HepG2 (cell line): Measurements from ENCODE around the gene FCHO1. TPM values are rescaled to one million over a fixed set of nuclear protein-coding genes. Genes with fewer than 3 reads are reported as not detected.

ENCODE experiments used
- CBX2 ChIP-seq, 2 experiments: fragments of 200-600 bp in 1 of 2; sonication (generic); formaldehyde crosslinking in 1 of 2; IDR thresholded peaks; 2 replicates each; pipeline versions ENCODE4 v1.7.0 to v1.8.1; 2018 to 2022; ENCODE audit warnings: low read depth in 2 of 2, low read length in 1 of 2, mild to moderate bottlenecking in 1 of 2, missing genetic modification reagents in 1 of 2
- FLYWCH1 ChIP-seq: sonication (generic); formaldehyde crosslinking; IDR thresholded peaks from 2 replicates; pipeline ENCODE4 v1.8.1; 2023; ENCODE audit warnings: mild to moderate bottlenecking, missing genetic modification reagents
- MBNL3 ChIP-seq: fragments of 250-450 bp; sonication (Bioruptor Pico); conservative IDR thresholded peaks from 2 replicates; pipeline ENCODE4 v1.8.0; 2022; ENCODE audit warnings: mild to moderate bottlenecking, inconsistent platforms
- NR1H2 ChIP-seq: sonication (generic); formaldehyde crosslinking; IDR thresholded peaks from 2 replicates; pipeline ENCODE4 v1.8.1; 2022; ENCODE audit warnings: low read depth, missing genetic modification reagents, borderline replicate concordance
- PAWR ChIP-seq: sonication (generic); formaldehyde crosslinking; IDR thresholded peaks from 2 replicates; pipeline ENCODE4 v1.4.0; 2020; ENCODE audit warnings: missing genetic modification reagents, mild to moderate bottlenecking, borderline replicate concordance
- PHF20 ChIP-seq: sonication (generic); formaldehyde crosslinking; IDR thresholded peaks from 2 replicates; pipeline ENCODE4 v1.5.0; 2020; ENCODE audit warnings: mild to moderate bottlenecking, missing genetic modification reagents
- POLR2AphosphoS5 ChIP-seq: IDR thresholded peaks from 2 replicates; pipeline ENCODE4 v1.6.1; 2012; ENCODE audit warnings: low read depth, low read length
- REXO4 ChIP-seq: sonication (generic); formaldehyde crosslinking; IDR thresholded peaks from 2 replicates; pipeline ENCODE4 v1.8.0; 2022; ENCODE audit warnings: missing genetic modification reagents, mild to moderate bottlenecking, borderline replicate concordance
- SRSF9 ChIP-seq: fragments of 200-400 bp; formaldehyde crosslinking; IDR thresholded peaks from 2 replicates; pipeline ENCODE4 v1.6.1; 2018; ENCODE audit warnings: borderline replicate concordance, mild to moderate bottlenecking, low read depth, low read length; ENCODE audit not compliant: insufficient read depth, poor library complexity, severe bottlenecking
- STAG1 ChIP-seq: sonication (generic); formaldehyde crosslinking; IDR thresholded peaks from 2 replicates; pipeline ENCODE4 v1.4.0; 2020; ENCODE audit warnings: missing genetic modification reagents
- TSC22D2 ChIP-seq: sonication (generic); formaldehyde crosslinking; IDR thresholded peaks from 2 replicates; pipeline ENCODE4 v1.5.1; 2020; ENCODE audit warnings: missing genetic modification reagents, mild to moderate bottlenecking, borderline replicate concordance
- ZNF10 ChIP-seq: sonication (generic); formaldehyde crosslinking; IDR thresholded peaks from 2 replicates; pipeline ENCODE4 v1.4.0; 2020; ENCODE audit warnings: mild to moderate bottlenecking, low read depth, missing genetic modification reagents, borderline replicate concordance
- ZNF224 ChIP-seq: sonication (generic); formaldehyde crosslinking; IDR thresholded peaks from 2 replicates; pipeline ENCODE4 v1.5.0; 2020; ENCODE audit warnings: mild to moderate bottlenecking, missing genetic modification reagents
- ZNF354B ChIP-seq: sonication (generic); formaldehyde crosslinking; IDR thresholded peaks from 2 replicates; pipeline ENCODE4 v1.8.0; 2022; ENCODE audit warnings: mild to moderate bottlenecking, missing genetic modification reagents
- ZNF577 ChIP-seq: sonication (generic); formaldehyde crosslinking; IDR thresholded peaks from 2 replicates; pipeline ENCODE4 v1.4.0; 2020; ENCODE audit warnings: mild to moderate bottlenecking, low read depth, missing genetic modification reagents, borderline replicate concordance
- ZNF598 ChIP-seq: sonication (generic); formaldehyde crosslinking; IDR thresholded peaks from 2 replicates; pipeline ENCODE4 v1.5.1; 2020; ENCODE audit warnings: mild to moderate bottlenecking, missing genetic modification reagents, borderline replicate concordance
- ZNF644 ChIP-seq: IDR thresholded peaks from 2 replicates; pipeline ENCODE4 v1.6.1; 2016; ENCODE audit warnings: low read depth
- ZNF883 ChIP-seq: sonication (generic); formaldehyde crosslinking; IDR thresholded peaks from 2 replicates; pipeline ENCODE4 v1.5.1; 2020; ENCODE audit warnings: mild to moderate bottlenecking, missing genetic modification reagents; ENCODE audit errors: not compliant biosample characterization
- polyA plus RNA-seq, 8 experiments: library from polyadenylated mRNA; depleted of rRNA in 3 of 8; stranded (reverse) in 7 of 8; unstranded in 1 of 8; fragments of >200 nt; fragmentation: Illumina TruSeq in 4 of 8; extraction: Trizol in 4 of 8; gene quantifications; 2 replicates each; pipeline versions ENCODE4 v1.2.1 to v1.2.3, GENCODE V29; 2011 to 2016; ENCODE audit warnings: low read depth in 4 of 8, missing spikeins in 1 of 8, mixed read lengths in 1 of 8; ENCODE audit not compliant: insufficient read depth in 1 of 8
- total RNA-seq, 5 experiments: library from RNA; depleted of rRNA; stranded (reverse); fragments of >200 nt; fragmentation: Illumina TruSeq; extraction: Trizol; gene quantifications; 2 replicates each; pipeline ENCODE4 v1.2.3, GENCODE V29; 2016; ENCODE audit warnings: low read depth in 1 of 5
- TF ChIP-seq, protein P1 (sequence below), 2 experiments: IDR thresholded peaks; 2 replicates each; pipeline ENCODE4 v1.6.1; 2011 to 2012; ENCODE audit warnings: low read length in 2 of 2, borderline replicate concordance in 1 of 2, low read depth in 1 of 2, mild to moderate bottlenecking in 1 of 2, moderate library complexity in 1 of 2
- TF ChIP-seq, protein P2 (sequence below): sonication (generic); formaldehyde crosslinking; IDR thresholded peaks from 2 replicates; pipeline ENCODE4 v1.4.0; 2020; ENCODE audit warnings: low read depth, mild to moderate bottlenecking, missing genetic modification reagents
- TF ChIP-seq, protein P3 (sequence below): sonication (generic); formaldehyde crosslinking; IDR thresholded peaks from 2 replicates; pipeline ENCODE4 v1.8.0; 2022; ENCODE audit warnings: mild to moderate bottlenecking, missing genetic modification reagents

The FCHO1 gene
- total and polyA plus RNA-seq, 2 of the 13 experiments (the other 11 are each of a cell fraction or from before 2014, with no cell fraction given), result 1.3 to 3.1 TPM

DNA sequence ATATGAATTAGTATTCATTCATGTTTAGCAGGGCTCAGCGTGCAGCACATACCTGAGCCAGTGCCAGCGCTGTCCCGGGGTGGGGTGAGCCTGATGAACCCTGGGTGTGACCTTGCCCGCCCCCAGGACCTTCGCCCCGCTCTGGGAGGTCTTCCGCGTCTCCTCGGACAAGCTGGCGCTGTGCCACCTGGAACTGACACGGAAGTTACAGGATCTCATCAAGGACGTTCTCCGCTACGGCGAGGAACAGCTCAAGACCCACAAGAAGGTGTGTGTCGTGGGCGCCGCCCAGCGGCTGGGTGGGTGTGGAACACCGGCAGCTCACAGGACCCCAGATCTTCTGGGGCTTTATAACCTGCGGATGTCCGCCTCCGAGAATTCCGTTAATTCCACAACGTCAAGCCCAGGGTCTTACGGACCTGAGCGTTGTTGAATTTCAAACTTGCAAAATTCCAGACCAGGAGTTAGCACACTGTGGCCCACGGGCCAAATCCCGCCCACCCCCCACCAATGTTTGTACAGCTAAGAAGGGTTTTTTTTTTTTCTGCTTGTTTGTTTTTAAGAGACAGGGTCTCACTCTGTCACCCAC lies 15.4 kb downstream of the FCHO1 start (continued):
- TF ChIP-seq, protein P1, sequence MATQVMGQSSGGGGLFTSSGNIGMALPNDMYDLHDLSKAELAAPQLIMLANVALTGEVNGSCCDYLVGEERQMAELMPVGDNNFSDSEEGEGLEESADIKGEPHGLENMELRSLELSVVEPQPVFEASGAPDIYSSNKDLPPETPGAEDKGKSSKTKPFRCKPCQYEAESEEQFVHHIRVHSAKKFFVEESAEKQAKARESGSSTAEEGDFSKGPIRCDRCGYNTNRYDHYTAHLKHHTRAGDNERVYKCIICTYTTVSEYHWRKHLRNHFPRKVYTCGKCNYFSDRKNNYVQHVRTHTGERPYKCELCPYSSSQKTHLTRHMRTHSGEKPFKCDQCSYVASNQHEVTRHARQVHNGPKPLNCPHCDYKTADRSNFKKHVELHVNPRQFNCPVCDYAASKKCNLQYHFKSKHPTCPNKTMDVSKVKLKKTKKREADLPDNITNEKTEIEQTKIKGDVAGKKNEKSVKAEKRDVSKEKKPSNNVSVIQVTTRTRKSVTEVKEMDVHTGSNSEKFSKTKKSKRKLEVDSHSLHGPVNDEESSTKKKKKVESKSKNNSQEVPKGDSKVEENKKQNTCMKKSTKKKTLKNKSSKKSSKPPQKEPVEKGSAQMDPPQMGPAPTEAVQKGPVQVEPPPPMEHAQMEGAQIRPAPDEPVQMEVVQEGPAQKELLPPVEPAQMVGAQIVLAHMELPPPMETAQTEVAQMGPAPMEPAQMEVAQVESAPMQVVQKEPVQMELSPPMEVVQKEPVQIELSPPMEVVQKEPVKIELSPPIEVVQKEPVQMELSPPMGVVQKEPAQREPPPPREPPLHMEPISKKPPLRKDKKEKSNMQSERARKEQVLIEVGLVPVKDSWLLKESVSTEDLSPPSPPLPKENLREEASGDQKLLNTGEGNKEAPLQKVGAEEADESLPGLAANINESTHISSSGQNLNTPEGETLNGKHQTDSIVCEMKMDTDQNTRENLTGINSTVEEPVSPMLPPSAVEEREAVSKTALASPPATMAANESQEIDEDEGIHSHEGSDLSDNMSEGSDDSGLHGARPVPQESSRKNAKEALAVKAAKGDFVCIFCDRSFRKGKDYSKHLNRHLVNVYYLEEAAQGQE (IDR thresholded peaks at IDR 0.05; ENCODE audit: borderline replicate concordance in 1 of 2, low read depth in 1 of 2, low read length in 2 of 2), result no peak
- TF ChIP-seq PHF20 (CRISPR knock-in tag), result no peak
- TF ChIP-seq, protein P2, sequence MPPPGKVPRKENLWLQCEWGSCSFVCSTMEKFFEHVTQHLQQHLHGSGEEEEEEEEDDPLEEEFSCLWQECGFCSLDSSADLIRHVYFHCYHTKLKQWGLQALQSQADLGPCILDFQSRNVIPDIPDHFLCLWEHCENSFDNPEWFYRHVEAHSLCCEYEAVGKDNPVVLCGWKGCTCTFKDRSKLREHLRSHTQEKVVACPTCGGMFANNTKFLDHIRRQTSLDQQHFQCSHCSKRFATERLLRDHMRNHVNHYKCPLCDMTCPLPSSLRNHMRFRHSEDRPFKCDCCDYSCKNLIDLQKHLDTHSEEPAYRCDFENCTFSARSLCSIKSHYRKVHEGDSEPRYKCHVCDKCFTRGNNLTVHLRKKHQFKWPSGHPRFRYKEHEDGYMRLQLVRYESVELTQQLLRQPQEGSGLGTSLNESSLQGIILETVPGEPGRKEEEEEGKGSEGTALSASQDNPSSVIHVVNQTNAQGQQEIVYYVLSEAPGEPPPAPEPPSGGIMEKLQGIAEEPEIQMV (CRISPR knock-in tag), result no peak
- TF ChIP-seq ZNF10, result no peak
- no peak for TF ChIP-seq REXO4 (CRISPR knock-in tag)
- TF ChIP-seq MBNL3, result no peak
- TF ChIP-seq TSC22D2, result no peak
- peak; percentile 40 for TF ChIP-seq ZNF883 (CRISPR knock-in tag)
- TF ChIP-seq STAG1 (CRISPR knock-in tag), result peak; percentile 93
- TF ChIP-seq FLYWCH1 (CRISPR knock-in tag), result no peak
- TF ChIP-seq, protein P3, sequence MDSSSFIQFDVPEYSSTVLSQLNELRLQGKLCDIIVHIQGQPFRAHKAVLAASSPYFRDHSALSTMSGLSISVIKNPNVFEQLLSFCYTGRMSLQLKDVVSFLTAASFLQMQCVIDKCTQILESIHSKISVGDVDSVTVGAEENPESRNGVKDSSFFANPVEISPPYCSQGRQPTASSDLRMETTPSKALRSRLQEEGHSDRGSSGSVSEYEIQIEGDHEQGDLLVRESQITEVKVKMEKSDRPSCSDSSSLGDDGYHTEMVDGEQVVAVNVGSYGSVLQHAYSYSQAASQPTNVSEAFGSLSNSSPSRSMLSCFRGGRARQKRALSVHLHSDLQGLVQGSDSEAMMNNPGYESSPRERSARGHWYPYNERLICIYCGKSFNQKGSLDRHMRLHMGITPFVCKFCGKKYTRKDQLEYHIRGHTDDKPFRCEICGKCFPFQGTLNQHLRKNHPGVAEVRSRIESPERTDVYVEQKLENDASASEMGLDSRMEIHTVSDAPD (CRISPR knock-in tag), result 0 out of 2 replicates have a peak, but pooled peaks have one; percentile 42
- TF ChIP-seq CBX2 (IDR thresholded peaks at IDR 0.05; ENCODE audit: low read depth, low read length), result no peak
- no peak for TF ChIP-seq CBX2 (CRISPR knock-in tag; IDR thresholded peaks at IDR 0.05; ENCODE audit: low read depth)
- no peak for TF ChIP-seq ZNF224 (CRISPR knock-in tag)
- TF ChIP-seq ZNF598 (CRISPR knock-in tag), result 0 out of 2 replicates have a peak, but pooled peaks have one; percentile 54
- no peak for TF ChIP-seq PAWR
- no peak for TF ChIP-seq ZNF644
- no peak for TF ChIP-seq ZNF577 (CRISPR knock-in tag)
- TF ChIP-seq SRSF9, result no peak
- no peak for TF ChIP-seq NR1H2 (CRISPR knock-in tag)
- TF ChIP-seq ZNF354B (CRISPR knock-in tag), result no peak
- TF ChIP-seq POLR2AphosphoS5, result no peak
